Measurements from ENCODE around the gene RNF112.

The RNF112 gene

DNA sequence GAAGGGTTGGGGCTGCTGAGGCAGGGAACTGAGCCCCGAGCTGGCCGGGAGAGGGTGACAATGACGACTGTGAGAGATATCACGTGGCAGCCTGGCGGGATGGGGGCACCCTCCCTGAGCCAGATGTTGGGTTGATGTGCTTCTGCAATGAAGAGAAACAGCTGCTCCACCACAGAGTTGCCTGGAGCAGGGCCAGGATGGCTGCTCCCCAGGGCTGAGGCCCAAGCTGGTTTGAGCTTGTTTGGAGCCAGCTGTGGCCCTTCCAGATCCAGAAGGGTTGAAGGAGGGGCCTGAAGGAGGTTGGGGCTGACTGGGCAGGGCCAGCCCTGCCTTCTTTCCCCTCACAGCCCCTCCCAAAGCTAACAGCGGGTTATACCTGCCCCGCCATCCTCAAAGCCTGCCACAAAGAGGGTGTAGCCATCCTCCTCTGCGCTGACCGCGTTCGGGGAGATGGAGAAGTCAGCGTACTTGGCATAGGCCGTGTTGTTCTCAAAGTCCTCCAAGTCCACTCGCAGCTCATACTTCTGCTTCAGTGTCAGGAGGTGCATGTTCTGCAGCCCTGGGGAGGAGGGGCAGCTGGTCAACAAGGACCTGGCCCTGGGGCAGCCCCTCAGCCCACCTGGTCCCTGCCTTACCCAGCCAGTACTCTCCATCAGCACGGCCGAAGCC, 26.2 kb upstream of the RNF112 start:
- in situ Hi-C loops (cut with HindIII; ENCODE audit: low pct_ligation_motif_present, low pct_unique_long_range_greater_than_20kb, low sequenced_read_pairs), result no loop called here
- no peak for DNase-seq

DNA sequence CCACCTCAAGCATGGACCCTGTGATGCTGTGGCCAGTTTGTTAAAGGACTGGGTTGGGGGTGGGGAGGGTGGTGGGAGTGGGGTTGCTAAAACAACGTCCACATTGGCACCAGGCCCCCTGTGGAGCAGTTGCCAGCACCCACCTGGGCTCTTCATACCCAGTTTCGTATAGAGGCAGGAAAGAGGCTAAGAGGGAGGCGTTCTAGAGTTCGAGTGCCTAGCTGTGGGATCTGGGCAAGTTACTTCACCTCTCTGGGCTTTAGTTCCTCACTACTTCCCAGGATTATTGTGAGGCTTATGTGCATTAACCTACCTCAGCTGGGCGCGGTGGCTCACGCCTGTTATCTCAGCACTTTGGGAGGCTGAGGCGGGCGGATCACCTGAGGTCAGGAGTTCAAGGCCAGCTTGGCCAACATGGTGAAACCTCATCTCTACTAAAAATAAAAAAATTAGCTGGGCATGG, 25.5 kb upstream of the RNF112 start:
- in situ Hi-C loops (cut with HindIII; ENCODE audit: low pct_ligation_motif_present, low pct_unique_long_range_greater_than_20kb, low sequenced_read_pairs), result no loop called here
- no peak for DNase-seq

DNA sequence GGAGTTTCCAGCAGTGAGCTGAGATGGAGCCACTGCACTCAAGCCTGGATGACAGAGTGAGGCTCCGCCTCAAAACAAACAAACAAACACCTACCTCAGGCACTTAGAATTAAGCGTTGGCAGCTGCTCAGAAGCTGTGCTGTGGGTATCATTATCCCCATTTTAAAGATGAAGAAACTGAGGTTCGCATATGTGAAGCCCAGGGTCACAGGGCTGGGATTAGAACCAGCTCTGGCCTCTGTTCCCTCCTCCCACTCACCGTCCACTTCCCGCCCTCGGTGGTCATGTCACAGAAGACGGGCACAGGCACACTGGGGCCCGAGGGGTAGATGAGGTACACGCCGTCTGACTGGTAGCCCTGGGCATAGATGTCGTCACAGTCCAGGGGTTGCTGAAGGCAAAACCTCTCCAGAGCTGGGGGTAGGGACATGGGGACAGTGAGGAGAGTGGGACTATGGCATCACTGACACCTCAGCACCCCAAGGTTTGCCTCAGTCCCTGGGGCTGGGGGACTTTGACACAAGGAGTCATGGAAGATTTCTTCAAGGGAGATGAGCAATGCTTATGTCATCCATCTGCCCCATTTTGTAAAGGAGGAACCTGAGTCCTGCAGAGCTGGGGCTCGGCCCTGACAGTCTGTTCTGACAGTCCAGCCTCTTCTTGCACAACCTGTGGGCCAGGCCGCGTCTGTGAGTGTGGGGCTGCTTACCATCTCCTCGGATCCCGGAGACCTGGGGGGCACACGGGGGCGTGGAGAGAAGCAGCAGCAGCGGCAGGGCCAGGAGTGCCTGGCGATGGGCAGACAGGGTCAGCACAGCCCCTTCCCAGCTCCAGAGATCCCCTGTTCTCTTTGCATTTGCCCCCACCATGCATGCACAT, 24.7 kb upstream of the RNF112 start:
- in situ Hi-C loops (cut with HindIII; ENCODE audit: low pct_ligation_motif_present, low pct_unique_long_range_greater_than_20kb, low sequenced_read_pairs), result no loop called here
- DNase-seq, result peak; percentile 53

DNA sequence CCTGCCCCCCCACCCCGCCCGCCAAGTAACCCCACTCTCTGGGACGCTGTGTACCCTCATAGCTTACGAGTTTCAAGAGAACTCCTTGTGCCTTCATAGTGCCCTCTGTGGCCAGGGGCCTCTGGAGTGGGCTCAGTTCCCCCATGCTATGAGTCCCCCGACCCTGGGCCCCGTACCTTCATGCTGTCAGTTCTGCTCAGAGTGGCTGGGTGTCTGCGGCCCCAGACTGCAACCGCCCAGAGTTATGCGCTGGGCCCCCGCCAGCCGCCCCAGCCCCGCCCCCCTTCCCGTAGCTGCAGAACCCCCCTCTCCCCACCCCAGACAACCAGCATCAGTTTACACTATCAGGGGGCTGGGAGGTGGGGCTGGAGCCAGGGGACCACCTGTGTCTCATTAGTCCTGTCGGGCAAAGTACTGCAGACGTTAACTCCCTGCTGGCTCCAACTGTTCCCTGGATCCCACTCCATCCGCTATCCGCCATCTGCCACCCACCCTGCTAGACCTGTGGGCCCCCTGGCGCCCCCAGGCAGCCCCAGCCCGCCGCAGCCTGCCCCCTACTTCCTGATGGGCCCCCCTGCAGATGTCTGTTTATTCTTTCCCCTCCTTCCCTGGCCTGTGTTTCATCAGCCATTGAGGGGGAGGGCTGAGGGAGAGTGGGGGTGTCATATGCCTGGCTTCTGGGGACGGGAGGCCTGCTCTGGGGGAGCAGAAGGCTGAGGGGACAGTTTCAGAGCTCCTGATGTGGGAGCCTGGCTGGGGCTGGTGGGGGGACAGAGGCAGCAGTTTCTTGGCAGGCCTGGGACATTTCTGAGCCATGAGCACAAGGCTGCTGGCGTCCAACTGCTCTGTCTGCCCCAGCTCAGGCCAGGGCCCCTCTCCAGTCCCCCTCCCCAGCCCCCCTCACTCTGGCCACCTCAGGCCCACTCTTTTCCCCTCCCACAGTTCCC, 23.8 kb upstream of the RNF112 start, which contains the start of gene MFAP4:
MFAP4 (minus strand) TSS at position 217 of the 947 bp plus-strand sequence; CDS start at position 182, 35 bp downstream.
- DNase-seq, result no peak
- in situ Hi-C loops (cut with HindIII; ENCODE audit: low pct_ligation_motif_present, low pct_unique_long_range_greater_than_20kb, low sequenced_read_pairs), result no loop called here

DNA sequence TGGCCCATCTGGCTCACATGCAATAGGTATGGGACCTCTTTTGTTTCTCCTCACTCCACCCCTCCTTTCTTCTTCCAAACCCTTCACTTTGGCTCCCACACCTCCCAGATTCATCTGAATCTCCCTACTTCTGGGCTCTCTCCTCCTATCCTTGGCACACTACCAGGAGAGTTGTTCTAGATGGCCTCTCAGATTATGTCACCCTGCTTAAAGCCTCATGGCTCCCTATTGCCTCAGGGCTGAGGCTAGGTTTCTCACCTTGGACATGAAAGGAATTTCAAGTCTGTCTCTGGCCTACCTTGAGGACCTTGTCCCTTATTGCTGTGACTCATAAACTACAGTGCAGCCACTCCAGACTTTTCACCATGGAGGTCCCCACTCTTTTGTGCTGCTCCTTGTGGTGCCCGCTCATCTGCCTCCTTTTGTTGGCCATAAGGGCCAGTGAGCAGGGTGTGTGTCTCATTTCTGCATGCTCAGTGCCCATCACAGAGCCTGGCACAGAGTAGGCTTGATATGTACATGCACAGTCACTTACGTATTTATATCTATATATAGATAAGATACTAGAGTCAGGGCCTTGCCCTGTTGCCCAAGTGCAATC, 23.0 kb upstream of the RNF112 start:
- no peak for DNase-seq
- in situ Hi-C loops (cut with HindIII; ENCODE audit: low pct_ligation_motif_present, low pct_unique_long_range_greater_than_20kb, low sequenced_read_pairs), result no loop called here

DNA sequence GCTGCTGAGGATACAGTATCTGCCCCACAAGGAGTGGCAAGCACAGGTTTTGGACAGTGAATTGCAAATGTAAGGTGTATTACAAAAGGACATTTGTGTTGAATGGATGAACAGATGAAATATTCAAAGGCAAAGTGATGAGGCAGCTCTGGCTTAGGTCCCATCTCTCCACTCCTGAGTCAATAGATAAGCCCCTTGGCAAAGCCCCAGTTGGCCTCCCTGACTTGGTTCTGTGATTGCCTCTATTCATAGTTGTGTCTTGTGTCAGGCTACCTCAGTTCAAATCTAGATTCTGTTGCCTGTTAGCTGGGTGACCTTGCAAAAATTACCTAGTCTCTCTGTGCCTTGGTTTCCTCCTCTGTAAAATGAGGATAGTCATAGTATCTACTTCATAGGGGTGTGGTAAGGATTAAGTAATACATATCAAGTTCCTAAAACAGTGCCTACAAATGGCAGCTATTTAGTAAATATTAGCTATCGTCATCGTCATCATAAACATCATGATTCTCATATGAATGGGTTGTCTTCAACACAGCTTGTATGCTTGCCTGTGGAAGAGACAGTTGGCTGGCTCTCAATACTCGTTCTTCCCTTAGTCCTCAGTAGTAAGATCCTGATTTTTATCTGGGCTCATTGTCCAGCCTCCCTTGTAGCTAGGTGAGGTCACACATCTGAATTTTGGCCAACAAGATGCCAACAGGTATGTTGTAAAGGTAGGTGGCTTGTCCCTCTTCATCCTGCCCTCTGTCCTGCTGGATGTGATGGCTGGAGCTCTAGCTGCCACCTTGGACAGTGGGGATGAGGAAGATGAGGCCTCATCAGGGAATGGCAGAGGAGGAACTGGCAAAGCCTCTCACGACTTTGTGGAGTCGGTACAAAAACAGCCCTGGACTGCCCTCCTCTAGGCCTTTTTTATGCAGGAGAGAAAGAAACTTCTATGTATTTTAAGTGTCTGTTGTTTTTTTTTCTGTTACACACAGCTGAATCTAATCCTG, 21.9 kb upstream of the RNF112 start:
- in situ Hi-C loops (cut with HindIII; ENCODE audit: low pct_ligation_motif_present, low pct_unique_long_range_greater_than_20kb, low sequenced_read_pairs), result no loop called here

DNA sequence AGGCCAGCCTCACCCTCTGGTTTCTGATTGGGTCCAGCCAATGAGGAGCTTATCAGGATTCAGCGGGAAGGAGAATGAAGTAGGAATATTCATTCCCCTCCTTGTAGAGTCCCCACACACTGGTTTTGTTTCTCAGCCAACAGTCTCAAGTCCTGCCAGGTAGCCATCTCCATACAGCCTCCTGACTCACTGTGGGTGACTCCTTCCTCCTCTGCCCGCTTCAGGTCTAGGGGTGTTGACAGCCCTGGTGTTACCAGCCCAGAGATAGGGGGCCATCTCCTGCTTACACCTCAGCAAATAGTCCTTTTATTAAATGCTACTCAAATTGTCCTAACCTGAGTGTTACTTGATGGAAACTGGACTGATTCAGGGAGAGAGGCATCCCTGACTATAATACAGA, 20.1 kb upstream of the RNF112 start:
- in situ Hi-C loops (cut with HindIII; ENCODE audit: low pct_ligation_motif_present, low pct_unique_long_range_greater_than_20kb, low sequenced_read_pairs), result no loop called here
- DNase-seq, result no peak

More for the DNA sequence above, 21.9 kb upstream of the RNF112 start:
- DNase-seq, result no peak

DNA sequence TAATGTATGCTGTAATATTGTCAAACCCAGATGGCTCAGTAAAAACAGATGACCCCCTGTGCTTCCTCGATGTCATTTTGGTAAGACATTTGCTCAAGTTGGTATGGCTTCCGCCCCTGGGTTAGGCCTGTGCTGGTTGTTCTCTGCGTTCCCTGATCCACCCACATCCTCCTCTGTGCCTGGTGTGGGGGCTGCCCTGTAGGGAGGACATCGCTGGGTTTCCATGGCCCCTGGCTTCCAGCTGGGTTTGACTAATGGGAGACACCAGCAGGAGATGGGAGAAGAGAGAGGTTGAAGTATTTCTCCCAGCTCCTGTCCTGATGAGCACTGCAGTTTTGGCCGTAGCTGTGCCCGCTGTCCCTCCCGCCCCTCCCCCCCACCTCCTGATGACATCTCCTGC, 19.6 kb upstream of the RNF112 start:
- in situ Hi-C loops (cut with HindIII; ENCODE audit: low pct_ligation_motif_present, low pct_unique_long_range_greater_than_20kb, low sequenced_read_pairs), result no loop called here
- no peak for DNase-seq

DNA sequence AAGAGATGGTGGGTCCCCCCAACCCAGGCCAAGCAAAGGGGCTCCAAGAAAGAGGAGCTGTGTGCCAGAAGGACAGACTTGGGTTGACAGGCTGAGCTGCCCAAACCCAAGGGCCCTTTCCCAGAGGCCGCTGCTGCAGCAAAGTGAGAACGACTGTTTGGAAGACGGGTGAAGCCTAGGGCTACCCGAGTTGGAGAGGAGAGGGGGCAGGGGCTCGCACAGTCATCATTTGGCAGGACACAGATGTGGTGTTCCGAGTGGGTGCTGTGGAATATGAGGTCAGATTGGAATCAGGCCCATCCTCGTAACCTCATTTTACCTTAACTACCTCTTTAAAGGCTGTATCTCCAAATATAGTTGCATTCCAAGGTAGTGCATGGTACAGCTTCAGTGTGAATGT, 18.7 kb upstream of the RNF112 start:
- in situ Hi-C loops (cut with HindIII; ENCODE audit: low pct_ligation_motif_present, low pct_unique_long_range_greater_than_20kb, low sequenced_read_pairs), result no loop called here
- DNase-seq, result no peak

DNA sequence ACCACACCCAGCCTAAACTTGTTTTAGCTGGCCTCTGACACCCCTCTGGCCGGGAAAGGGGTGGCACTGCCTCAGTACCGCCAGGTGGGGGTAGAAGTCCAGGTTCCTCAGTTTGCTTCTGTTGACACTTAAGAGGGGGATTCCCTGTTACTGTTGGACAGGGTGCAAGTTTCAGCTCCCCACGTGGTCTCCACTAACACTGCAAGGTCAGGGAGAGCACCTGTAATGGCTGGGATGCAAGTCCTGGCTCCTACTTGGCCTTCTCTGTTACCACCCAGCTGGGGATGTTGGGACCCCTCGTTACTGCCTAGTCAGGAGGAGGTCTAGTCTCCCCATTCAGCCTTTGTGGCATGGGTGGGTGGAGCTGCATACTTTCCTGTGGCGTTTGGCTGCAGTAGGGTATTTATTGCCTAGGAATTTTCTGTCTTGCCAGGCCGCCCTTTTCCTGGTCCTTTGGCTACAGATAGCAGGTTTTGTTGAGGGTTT, 13.4 kb upstream of the RNF112 start:
- DNase-seq, result no peak
- in situ Hi-C loops (cut with HindIII; ENCODE audit: low pct_ligation_motif_present, low pct_unique_long_range_greater_than_20kb, low sequenced_read_pairs), result no loop called here

DNA sequence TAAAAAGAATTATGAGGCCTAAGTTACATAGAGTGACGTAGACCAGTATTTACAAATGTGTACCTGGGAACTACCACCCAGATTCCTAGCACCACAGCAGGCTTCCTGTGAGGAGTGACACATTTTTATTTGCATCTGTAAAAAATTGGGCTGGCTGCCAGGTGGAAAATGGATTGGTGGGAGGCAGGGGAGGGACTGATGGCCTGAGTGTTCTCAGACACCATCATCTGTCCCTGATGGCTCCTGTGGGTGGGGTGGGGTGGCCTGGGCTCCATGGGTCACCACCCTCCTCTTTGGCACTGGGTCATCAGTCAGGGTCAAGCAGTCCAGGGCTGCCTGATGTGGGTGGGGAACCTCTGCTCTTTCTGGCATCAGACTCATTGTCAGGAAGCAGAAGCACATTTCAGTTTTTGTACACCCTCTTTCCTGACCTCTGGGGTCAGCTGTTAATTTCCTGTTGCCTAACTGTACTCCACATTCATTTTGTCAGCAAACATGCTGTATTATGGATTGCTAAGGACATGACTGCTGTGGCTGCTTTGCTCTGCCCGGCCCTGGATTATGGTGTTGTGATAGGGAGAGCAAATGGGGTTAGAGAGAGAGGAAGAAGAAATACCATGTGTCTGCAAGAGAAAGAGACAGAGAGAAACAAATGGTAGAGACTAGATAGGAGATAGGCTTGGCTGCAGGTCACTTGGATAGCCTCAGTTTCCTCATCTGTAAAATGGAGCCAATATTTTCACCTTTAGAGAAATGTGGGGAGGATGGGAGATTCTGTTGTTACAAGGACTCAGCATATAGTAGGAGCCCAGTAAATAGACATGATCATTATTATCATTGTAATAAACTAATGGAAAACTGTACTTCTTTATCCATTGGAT, 12.5 kb upstream of the RNF112 start:
- in situ Hi-C loops (cut with HindIII; ENCODE audit: low pct_ligation_motif_present, low pct_unique_long_range_greater_than_20kb, low sequenced_read_pairs), result no loop called here
- DNase-seq, result no peak

DNA sequence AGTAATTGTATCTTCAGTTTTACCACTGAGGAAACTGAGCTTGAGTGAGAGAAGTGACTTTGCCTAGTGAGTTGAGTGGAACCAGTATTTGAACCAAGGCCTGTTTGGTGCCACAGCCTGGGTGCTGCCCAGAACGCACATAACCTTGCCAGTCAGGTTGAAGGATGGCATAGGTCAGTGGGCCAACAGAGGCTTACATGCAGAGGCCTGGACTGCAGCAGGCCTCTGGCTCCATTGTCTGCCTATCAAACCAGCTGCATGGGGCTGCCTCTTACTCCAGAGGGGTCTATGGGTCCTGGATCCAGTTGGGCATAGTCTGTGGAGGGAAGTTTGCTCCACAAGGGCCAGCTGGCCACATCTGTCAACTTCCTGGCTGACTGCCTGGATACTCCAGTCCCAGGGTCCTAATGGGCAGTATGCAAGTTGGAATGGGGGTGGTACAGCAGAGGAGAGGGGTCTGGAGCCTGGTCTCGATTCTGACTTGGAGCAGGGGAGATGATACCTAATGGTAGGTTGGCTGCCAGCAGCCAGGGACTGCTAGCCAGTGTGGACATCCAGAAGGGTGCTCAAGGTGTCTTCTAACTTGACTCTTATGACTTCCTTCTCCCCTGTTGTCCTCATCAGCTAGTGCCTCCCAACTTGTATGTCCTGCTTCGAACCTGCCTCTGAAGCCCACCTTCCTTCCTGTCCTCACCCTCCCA, 11.1 kb upstream of the RNF112 start:
- DNase-seq, result no peak
- in situ Hi-C loops (cut with HindIII; ENCODE audit: low pct_ligation_motif_present, low pct_unique_long_range_greater_than_20kb, low sequenced_read_pairs), result no loop called here

DNA sequence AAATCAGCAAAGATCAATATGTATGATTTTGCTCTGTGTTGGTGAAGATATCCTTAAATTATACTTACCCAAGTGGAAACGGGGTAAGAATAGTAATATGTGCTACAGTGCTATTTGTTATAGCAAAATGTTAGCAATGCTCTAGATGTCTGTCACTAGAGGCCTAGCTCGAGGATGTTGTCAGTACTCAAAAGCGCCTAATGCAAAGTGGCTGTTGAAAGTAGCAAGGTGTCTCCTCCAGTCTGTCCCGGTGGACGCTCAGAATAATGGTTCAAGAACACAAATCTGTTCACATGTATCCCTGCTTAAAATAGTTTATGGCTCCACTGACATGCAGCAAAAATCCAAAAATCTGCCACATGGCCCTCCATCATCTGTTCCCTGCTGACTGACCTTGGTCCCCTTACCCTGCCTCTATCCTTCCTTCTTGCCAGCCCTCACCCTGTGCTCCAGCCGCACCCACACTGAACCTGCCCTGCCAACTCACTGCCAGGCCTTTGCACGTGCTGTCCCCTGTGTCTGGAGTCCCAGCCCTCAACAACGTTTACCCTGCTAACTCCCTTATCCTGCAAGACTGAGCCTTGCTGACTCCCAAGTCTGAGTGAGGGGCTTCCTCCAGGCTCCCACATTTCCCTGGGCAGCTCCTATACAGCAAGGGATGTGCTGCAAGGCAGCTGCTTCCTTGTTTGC, 9.6 kb upstream of the RNF112 start:
- no peak for DNase-seq
- in situ Hi-C loops (cut with HindIII; ENCODE audit: low pct_ligation_motif_present, low pct_unique_long_range_greater_than_20kb, low sequenced_read_pairs), result no loop called here

DNA sequence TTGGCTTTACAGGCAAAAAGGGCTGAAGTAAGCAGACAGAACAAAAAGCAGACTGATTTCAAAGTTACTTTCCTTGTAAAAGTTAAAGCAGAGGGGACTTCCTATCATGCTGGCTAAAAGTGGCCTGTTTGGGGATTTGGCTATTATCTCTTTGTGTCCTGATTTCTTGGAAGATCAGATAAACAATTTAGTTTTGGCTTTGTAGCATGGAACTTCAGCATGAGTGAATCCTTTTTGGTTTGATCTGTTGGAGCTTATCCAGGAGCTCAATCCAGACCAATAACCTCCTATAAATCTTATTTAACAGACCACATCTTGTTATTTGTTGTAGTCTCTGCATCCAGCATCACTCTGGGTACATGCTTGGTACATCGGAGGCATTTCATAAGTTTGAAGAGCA, 8.9 kb upstream of the RNF112 start:
- no peak for DNase-seq
- in situ Hi-C loops (cut with HindIII; ENCODE audit: low pct_ligation_motif_present, low pct_unique_long_range_greater_than_20kb, low sequenced_read_pairs), result no loop called here

DNA sequence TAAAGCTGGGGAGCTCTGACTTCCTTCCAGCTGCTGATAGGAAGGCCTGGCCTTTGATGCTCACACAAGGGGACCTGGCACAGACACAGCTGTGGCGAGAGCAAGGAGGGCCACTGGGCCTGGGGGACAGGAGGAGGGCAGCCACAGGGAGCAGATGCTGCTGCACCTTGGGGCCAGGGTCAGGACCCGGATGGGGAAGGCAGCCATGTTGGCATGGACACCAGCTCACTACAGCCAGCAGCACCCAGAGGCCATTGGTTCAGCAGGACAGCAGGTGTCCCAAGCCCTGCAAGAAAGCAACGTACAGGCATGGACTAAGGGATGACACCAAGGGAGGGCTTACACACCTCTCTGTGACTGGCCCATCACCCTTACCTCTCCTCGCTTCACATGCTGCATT, 8.0 kb upstream of the RNF112 start:
- in situ Hi-C loops (cut with HindIII; ENCODE audit: low pct_ligation_motif_present, low pct_unique_long_range_greater_than_20kb, low sequenced_read_pairs), result no loop called here
- DNase-seq, result no peak
